HepG2 (cell line): ENCODE data around the gene SS18L1. TPM values are rescaled to one million over a fixed set of nuclear protein-coding genes. Genes with fewer than 3 reads are reported as not detected.

Experiments used
- CCAR2 ChIP-seq: fragments of 200-400 bp; formaldehyde crosslinking; optimal IDR thresholded peaks from 2 replicates; pipeline ENCODE3; 2018; ENCODE audit warnings: low read depth, mild to moderate bottlenecking, low read length, moderate library complexity
- DPF2 ChIP-seq: sonication (generic); formaldehyde crosslinking; IDR thresholded peaks from 2 replicates; pipeline ENCODE4 v1.4.0; 2020; ENCODE audit warnings: mild to moderate bottlenecking, low read depth, missing genetic modification reagents, borderline replicate concordance
- FOXK1 ChIP-seq: sonication (generic); formaldehyde crosslinking; IDR thresholded peaks from 2 replicates; pipeline ENCODE4 v1.4.0; 2020; ENCODE audit warnings: low read depth, missing genetic modification reagents, borderline replicate concordance
- IRF2 ChIP-seq: IDR thresholded peaks from 2 replicates; pipeline ENCODE4 v1.6.1; 2018; ENCODE audit warnings: missing genetic modification reagents, missing compliant biosample characterization
- SNRNP70 ChIP-seq: fragments of 200-400 bp; formaldehyde crosslinking; IDR thresholded peaks from 2 replicates; pipeline ENCODE4 v1.6.1; 2017; ENCODE audit warnings: mild to moderate bottlenecking, low read depth, low read length, moderate library complexity
- TBP ChIP-seq: sonication (generic); formaldehyde crosslinking; IDR thresholded peaks from 2 replicates; pipeline ENCODE4 v1.5.0; 2020; ENCODE audit warnings: missing genetic modification reagents
- ZKSCAN1 ChIP-seq: fragments of 150-350 bp; IDR thresholded peaks from 2 replicates; pipeline ENCODE4 v1.6.1; 2014; ENCODE audit warnings: low read length
- ZMYM4 ChIP-seq: sonication (generic); formaldehyde crosslinking; IDR thresholded peaks from 2 replicates; pipeline ENCODE4 v1.8.1; 2023; ENCODE audit warnings: mild to moderate bottlenecking, missing genetic modification reagents
- ZNF180 ChIP-seq: sonication (generic); formaldehyde crosslinking; IDR thresholded peaks from 2 replicates; pipeline ENCODE4 v1.4.0; 2020; ENCODE audit warnings: low read depth, missing genetic modification reagents, borderline replicate concordance
- ZNF333 ChIP-seq: sonication (generic); formaldehyde crosslinking; IDR thresholded peaks from 2 replicates; pipeline ENCODE4 v1.4.0; 2020; ENCODE audit warnings: mild to moderate bottlenecking, missing genetic modification reagents, borderline replicate concordance
- ZNF75D ChIP-seq: sonication (generic); formaldehyde crosslinking; IDR thresholded peaks from 2 replicates; pipeline ENCODE4 v1.8.1; 2023; ENCODE audit warnings: missing genetic modification reagents, mild to moderate bottlenecking, borderline replicate concordance
- ZNF782 ChIP-seq: sonication (generic); formaldehyde crosslinking; IDR thresholded peaks from 2 replicates; pipeline ENCODE4 v1.4.0; 2020; ENCODE audit warnings: missing genetic modification reagents, mild to moderate bottlenecking, borderline replicate concordance
- polyA plus RNA-seq, 8 experiments: library from polyadenylated mRNA; depleted of rRNA in 3 of 8; stranded (reverse) in 7 of 8; unstranded in 1 of 8; fragments of >200 nt; fragmentation: Illumina TruSeq in 4 of 8; extraction: Trizol in 4 of 8; gene quantifications; 2 replicates each; pipeline versions ENCODE4 v1.2.1 to v1.2.3, GENCODE V29; 2011 to 2016; ENCODE audit warnings: low read depth in 4 of 8, missing spikeins in 1 of 8, mixed read lengths in 1 of 8; ENCODE audit not compliant: insufficient read depth in 1 of 8
- total RNA-seq, 5 experiments: library from RNA; depleted of rRNA; stranded (reverse); fragments of >200 nt; fragmentation: Illumina TruSeq; extraction: Trizol; gene quantifications; 2 replicates each; pipeline ENCODE4 v1.2.3, GENCODE V29; 2016; ENCODE audit warnings: low read depth in 1 of 5
- TF ChIP-seq, protein P1 (sequence below): sonication (generic); formaldehyde crosslinking; IDR thresholded peaks from 2 replicates; pipeline ENCODE4 v1.9.0; 2021; ENCODE audit warnings: missing genetic modification reagents, mild to moderate bottlenecking, borderline replicate concordance
- TF ChIP-seq, protein P2 (sequence below): fragments of 450-650 bp; IDR thresholded peaks from 2 replicates; pipeline ENCODE4 v1.6.1; 2017
- TF ChIP-seq, protein P3 (sequence below): sonication (generic); formaldehyde crosslinking; IDR thresholded peaks from 2 replicates; pipeline ENCODE4 v1.5.0; 2020; ENCODE audit warnings: missing genetic modification reagents
- TF ChIP-seq, protein P4 (sequence below): sonication (generic); formaldehyde crosslinking; IDR thresholded peaks from 2 replicates; pipeline ENCODE4 v1.4.0; 2020; ENCODE audit warnings: mild to moderate bottlenecking, missing genetic modification reagents
- TF ChIP-seq, protein P5 (sequence below): IDR thresholded peaks from 2 replicates; pipeline ENCODE4 v1.6.1; 2016; ENCODE audit warnings: low read depth, borderline replicate concordance
- TF ChIP-seq, protein P6 (sequence below): sonication (generic); formaldehyde crosslinking; IDR thresholded peaks from 2 replicates; pipeline ENCODE4 v1.4.0; 2020; ENCODE audit warnings: missing genetic modification reagents
- TF ChIP-seq, protein P7 (sequence below): sonication (generic); formaldehyde crosslinking; IDR thresholded peaks from 2 replicates; pipeline ENCODE4 v1.4.0; 2020; ENCODE audit warnings: missing genetic modification reagents, low read depth, mild to moderate bottlenecking, borderline replicate concordance

Gene SS18L1
- total and polyA plus RNA-seq, 2 of the 13 experiments (the other 11 are each of a cell fraction or from before 2014, with no cell fraction given), result 17.8 to 27.6 TPM

DNA sequence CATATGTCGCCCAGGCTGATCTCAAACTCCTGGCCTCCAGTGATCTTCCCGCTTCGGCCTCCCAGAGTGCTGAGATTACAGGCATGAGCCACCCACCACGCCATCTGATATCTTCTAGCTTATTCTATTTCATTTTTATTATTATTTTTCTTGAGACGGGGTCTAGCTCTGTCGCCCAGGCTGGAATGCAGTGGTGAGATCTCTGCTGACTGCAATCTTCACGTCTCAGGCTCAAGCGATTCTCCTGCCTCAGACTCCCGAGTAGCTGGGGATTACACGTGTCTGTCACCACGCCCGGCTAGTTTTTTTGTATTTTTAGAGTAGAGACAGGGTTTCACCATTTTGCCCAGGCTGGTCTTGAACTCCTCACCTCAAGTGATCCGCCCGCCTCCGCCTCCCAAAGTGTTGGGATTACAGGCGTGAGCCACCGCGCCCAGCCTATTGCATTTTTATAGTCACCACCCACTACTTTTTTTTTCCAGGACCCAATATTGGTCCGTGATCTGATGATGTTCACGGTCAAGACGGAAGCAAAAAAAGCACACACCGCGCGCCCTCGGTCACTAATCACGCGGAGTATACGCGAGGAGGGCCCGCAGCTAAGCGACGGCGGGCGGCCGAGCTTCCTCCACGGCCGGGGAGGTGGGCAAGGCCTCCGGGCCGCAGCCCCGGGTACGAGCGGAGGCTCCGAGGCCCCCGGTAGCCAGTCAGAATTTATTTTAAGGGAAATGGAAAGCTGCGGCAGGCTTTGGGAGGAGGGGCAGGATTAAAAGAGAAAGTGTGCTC lies 22.4 kb upstream of the SS18L1 start (continued):
- TF ChIP-seq, protein P1, sequence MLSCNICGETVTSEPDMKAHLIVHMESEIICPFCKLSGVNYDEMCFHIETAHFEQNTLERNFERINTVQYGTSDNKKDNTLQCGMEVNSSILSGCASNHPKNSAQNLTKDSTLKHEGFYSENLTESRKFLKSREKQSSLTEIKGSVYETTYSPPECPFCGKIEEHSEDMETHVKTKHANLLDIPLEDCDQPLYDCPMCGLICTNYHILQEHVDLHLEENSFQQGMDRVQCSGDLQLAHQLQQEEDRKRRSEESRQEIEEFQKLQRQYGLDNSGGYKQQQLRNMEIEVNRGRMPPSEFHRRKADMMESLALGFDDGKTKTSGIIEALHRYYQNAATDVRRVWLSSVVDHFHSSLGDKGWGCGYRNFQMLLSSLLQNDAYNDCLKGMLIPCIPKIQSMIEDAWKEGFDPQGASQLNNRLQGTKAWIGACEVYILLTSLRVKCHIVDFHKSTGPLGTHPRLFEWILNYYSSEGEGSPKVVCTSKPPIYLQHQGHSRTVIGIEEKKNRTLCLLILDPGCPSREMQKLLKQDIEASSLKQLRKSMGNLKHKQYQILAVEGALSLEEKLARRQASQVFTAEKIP, result no peak
- TF ChIP-seq, protein P2, sequence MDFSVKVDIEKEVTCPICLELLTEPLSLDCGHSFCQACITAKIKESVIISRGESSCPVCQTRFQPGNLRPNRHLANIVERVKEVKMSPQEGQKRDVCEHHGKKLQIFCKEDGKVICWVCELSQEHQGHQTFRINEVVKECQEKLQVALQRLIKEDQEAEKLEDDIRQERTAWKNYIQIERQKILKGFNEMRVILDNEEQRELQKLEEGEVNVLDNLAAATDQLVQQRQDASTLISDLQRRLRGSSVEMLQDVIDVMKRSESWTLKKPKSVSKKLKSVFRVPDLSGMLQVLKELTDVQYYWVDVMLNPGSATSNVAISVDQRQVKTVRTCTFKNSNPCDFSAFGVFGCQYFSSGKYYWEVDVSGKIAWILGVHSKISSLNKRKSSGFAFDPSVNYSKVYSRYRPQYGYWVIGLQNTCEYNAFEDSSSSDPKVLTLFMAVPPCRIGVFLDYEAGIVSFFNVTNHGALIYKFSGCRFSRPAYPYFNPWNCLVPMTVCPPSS, result no peak
- TF ChIP-seq ZNF782 (CRISPR knock-in tag), result no peak
- no peak for TF ChIP-seq ZNF180 (CRISPR knock-in tag)
- TF ChIP-seq IRF2 (CRISPR knock-in tag), result peak; percentile 61; the same call in 1 of the 2 replicates
- TF ChIP-seq TBP (CRISPR knock-in tag), result no peak
- no peak for TF ChIP-seq ZNF333 (CRISPR knock-in tag)
- TF ChIP-seq, protein P3, sequence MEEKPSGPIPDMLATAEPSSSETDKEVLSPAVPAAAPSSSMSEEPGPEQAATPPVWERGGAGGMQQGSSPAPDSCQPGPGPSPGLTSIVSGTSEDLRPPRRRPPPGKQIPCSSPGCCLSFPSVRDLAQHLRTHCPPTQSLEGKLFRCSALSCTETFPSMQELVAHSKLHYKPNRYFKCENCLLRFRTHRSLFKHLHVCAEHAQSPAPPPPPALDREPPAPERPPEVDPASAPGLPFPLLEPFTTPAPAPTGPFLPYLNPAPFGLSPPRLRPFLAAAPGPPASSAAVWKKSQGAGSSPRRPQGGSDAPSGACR (CRISPR knock-in tag), result no peak
- no peak for TF ChIP-seq ZKSCAN1
- TF ChIP-seq ZMYM4 (CRISPR knock-in tag), result no peak
- no peak for TF ChIP-seq CCAR2
- TF ChIP-seq, protein P4, sequence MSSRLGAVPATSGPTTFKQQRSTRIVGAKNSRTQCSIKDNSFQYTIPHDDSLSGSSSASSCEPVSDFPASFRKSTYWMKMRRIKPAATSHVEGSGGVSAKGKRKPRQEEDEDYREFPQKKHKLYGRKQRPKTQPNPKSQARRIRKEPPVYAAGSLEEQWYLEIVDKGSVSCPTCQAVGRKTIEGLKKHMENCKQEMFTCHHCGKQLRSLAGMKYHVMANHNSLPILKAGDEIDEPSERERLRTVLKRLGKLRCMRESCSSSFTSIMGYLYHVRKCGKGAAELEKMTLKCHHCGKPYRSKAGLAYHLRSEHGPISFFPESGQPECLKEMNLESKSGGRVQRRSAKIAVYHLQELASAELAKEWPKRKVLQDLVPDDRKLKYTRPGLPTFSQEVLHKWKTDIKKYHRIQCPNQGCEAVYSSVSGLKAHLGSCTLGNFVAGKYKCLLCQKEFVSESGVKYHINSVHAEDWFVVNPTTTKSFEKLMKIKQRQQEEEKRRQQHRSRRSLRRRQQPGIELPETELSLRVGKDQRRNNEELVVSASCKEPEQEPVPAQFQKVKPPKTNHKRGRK (CRISPR knock-in tag), result no peak
- TF ChIP-seq, protein P5, sequence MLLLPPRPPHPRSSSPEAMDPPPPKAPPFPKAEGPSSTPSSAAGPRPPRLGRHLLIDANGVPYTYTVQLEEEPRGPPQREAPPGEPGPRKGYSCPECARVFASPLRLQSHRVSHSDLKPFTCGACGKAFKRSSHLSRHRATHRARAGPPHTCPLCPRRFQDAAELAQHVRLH (CRISPR knock-in tag), result no peak; the same call in 1 of the 2 replicates
- TF ChIP-seq, protein P6, sequence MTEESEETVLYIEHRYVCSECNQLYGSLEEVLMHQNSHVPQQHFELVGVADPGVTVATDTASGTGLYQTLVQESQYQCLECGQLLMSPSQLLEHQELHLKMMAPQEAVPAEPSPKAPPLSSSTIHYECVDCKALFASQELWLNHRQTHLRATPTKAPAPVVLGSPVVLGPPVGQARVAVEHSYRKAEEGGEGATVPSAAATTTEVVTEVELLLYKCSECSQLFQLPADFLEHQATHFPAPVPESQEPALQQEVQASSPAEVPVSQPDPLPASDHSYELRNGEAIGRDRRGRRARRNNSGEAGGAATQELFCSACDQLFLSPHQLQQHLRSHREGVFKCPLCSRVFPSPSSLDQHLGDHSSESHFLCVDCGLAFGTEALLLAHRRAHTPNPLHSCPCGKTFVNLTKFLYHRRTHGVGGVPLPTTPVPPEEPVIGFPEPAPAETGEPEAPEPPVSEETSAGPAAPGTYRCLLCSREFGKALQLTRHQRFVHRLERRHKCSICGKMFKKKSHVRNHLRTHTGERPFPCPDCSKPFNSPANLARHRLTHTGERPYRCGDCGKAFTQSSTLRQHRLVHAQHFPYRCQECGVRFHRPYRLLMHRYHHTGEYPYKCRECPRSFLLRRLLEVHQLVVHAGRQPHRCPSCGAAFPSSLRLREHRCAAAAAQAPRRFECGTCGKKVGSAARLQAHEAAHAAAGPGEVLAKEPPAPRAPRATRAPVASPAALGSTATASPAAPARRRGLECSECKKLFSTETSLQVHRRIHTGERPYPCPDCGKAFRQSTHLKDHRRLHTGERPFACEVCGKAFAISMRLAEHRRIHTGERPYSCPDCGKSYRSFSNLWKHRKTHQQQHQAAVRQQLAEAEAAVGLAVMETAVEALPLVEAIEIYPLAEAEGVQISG (CRISPR knock-in tag), result no peak
- TF ChIP-seq ZNF75D (CRISPR knock-in tag), result no peak; the same call in 1 of the 2 replicates
- no peak for TF ChIP-seq SNRNP70
- TF ChIP-seq FOXK1, result peak; percentile 29; the same call in 1 of the 2 replicates
- TF ChIP-seq DPF2 (CRISPR knock-in tag), result no peak
- TF ChIP-seq, protein P7, sequence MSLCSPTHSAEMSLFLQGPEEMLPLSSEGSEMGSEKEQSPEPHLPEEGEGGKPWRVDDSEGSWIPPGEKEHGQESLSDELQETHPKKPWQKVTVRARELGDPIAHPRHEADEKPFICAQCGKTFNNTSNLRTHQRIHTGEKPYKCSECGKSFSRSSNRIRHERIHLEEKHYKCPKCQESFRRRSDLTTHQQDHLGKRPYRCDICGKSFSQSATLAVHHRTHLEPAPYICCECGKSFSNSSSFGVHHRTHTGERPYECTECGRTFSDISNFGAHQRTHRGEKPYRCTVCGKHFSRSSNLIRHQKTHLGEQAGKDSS, result no peak
